ENCODE results near the gene IFNA1. TPM values are rescaled to one million over a fixed set of nuclear protein-coding genes. Genes with fewer than 3 reads are reported as not detected.
A peak's percentile ranks its signal among the peaks of the same experiment; 100 is the strongest.

The IFNA1 gene
- polyA plus RNA-seq, result not detected

DNA sequence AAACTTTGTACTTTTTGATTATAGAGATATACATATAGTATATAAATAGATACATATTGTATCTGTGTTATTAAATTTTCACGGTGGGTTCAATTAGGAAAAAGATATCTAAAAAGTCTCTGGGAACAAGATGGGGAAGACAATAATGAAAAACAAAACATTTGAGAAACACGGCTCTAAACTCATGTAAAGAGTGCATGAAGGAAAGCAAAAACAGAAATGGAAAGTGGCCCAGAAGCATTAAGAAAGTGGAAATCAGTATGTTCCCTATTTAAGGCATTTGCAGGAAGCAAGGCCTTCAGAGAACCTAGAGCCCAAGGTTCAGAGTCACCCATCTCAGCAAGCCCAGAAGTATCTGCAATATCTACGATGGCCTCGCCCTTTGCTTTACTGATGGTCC is at the start of gene IFNA1:
Gene IFNA1, plus strand, starts transcription at position 301 of the 400 bp plus-strand sequence. Its CDS starts 69 bp downstream, at position 370.
- peaks cover 1 to 7% (median 7%) of the 10 kb centered on the region in 3 donors for H3K27me3 Mint-ChIP-seq (ENCODE audit: low read depth in 3 of 3)
- no peak within 1 kb of the TSS for H3K27ac Mint-ChIP-seq
- H3K9me3 Mint-ChIP-seq, result no peaks in the 10 kb centered on the region
- peaks cover 10% of the 10 kb centered on the region in 2 donors for H3K4me1 Mint-ChIP-seq
- no peak within 1 kb of the TSS for H3K4me3 Mint-ChIP-seq
- no peaks in the 10 kb centered on the region for H3K36me3 Mint-ChIP-seq
- no peak for DNase-seq

DNA sequence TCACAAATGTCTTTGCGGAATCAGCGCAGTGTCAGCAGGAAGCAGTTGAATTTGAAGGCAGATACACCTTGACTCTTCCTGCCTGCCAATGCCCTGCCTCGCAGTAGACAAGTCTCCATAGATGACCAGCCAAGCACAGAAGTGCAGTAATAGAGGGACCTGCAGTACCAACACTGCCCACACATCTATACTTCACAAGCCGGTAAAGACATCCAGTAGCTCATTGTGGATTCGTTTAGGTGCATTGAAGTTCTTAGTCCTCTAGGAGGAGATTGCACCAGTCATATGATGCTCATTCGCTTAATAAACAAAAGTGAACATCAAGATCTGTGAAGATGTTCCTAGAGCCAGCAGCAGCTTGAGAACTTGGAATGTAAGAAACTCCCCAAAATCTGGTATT is 48.0 kb upstream of the IFNA1 start:
- peaks cover 6 to 11% of the 10 kb centered on the region in 2 donors for H3K4me1 Mint-ChIP-seq
- no peak overlapping the region for H3K4me3 Mint-ChIP-seq
- no peak for DNase-seq
- H3K27me3 Mint-ChIP-seq (ENCODE audit: low read depth in 3 of 3), result peaks cover 4 to 32% (median 16%) of the 10 kb centered on the region in 3 donors
- H3K36me3 Mint-ChIP-seq, result peaks cover 0 to 3% (median 0%) of the 10 kb centered on the region in 3 donors
- H3K9me3 Mint-ChIP-seq, result peaks cover 0 to 1% (median 0%) of the 10 kb centered on the region in 6 donors
- no peak overlapping the region for H3K27ac Mint-ChIP-seq

DNA sequence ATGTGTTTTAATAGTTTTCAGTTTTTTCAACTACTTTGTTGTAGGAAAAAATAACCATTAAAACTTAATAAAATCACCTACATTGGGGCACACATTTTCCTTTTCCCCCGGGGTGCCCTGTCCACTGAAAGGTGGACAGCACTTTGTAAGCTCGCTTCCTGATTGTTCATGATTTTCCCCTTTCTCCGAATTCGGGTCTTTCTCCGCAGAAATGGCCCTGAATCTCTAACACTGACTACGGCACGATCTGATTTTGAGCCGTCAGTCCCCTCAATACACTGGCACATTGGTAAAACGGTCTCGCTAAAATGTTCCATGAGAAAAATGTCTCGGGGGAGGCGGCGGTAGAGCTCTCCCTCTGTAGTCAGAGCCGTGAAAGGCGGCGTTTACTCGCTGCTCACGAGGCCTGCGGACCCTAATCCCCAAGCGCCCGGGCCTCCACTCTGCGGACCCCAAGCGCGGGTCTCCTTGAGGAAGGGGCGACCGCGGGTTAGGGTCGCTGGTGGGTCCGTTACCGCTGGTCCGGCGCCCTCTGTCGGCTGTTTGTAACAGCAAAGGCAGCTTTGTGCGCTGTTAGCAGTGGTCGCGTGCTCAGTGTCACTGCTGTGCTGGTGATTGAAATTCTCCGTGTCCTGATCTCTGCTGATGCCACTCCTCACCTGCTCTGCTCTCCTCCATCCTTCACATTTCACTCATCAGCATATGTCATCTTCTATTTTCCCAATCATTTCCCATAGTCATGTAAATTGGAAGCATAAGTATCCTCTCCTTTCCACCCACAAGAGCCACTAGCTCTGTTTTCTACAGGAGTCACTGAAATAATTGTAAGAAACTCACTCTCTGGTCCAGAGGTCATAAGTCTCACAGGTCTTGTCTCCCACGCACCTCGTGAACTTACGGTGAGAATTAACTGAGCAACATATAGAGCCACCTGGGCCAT is 44.2 kb upstream of the IFNA1 start:
- Mint-ChIP-seq H3K4me1 (peaks cover 6 to 11% of the 10 kb centered on the region in 2 donors), H3K9me3 (peaks cover 0 to 1% (median 0%) of the 10 kb centered on the region in 6 donors), H3K27me3 (ENCODE audit: low read depth in 3 of 3) (peaks cover 3 to 11% (median 11%) of the 10 kb centered on the region in 3 donors), H3K36me3 (no peaks in the 10 kb centered on the region), H3K27ac (no peak overlapping the region), H3K4me3 (peak overlapping the region; percentile 65 to 79 (median 70))
- DNase-seq, result peak; percentile 40 to 48 (median 44)

DNA sequence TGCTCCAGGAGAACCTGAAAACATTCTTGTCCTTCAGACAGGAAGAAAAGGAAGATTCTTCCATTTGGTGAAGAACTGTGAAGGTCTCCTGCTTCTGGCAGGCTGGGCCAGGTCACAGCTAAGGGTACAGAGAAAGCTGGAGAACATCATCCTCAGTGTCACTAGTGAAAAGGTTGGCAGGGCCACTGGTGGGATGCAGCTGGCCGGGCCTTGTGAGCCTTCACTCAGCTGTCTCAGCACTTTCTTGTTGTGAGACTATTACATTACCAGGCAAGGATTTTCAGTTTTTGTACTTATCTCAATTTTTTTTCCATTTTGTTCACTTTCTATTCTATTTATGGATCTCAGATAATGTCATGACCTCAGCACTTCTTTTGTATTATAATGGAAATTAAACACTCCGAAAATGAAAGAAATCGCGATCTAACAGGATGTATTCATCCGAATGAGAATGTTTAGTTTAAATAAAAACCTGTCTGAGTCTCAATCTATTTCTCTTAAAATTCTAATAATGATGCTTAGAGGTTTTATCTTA is 41.2 kb upstream of the IFNA1 start:
- H3K4me1 Mint-ChIP-seq, result peaks cover 8 to 11% of the 10 kb centered on the region in 2 donors
- no peak overlapping the region for H3K27ac Mint-ChIP-seq
- H3K9me3 Mint-ChIP-seq, result no peaks in the 10 kb centered on the region
- peaks cover 3 to 10% (median 5%) of the 10 kb centered on the region in 3 donors for H3K27me3 Mint-ChIP-seq (ENCODE audit: low read depth in 3 of 3)
- no peaks in the 10 kb centered on the region for H3K36me3 Mint-ChIP-seq
- H3K4me3 Mint-ChIP-seq, result no peak overlapping the region
- no peak for DNase-seq

DNA sequence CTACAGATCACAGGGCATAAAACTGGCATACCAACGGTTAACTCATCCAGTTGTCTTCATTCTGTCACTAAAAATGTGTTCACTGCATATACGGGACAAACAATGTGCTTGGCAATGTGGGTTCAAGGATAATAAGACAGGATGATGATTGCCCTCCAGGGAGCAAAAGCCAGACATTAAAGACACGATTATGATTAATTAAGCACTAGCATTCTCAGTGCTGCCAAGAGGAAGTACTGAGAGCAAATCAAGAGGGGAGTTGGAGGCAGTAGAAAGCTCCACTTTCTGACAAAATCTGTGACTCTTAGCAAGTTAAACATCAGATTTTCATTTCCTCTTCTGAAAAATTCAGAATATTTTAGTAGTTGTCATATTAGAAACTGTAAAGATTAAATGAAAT is 40.3 kb upstream of the IFNA1 start:
- Mint-ChIP-seq H3K27ac (no peak overlapping the region), H3K27me3 (ENCODE audit: low read depth in 3 of 3) (peaks cover 3 to 11% (median 5%) of the 10 kb centered on the region in 3 donors), H3K9me3 (no peaks in the 10 kb centered on the region), H3K4me1 (peaks cover 8 to 11% of the 10 kb centered on the region in 2 donors), H3K4me3 (no peak overlapping the region), H3K36me3 (no peaks in the 10 kb centered on the region)
- DNase-seq, result no peak

DNA sequence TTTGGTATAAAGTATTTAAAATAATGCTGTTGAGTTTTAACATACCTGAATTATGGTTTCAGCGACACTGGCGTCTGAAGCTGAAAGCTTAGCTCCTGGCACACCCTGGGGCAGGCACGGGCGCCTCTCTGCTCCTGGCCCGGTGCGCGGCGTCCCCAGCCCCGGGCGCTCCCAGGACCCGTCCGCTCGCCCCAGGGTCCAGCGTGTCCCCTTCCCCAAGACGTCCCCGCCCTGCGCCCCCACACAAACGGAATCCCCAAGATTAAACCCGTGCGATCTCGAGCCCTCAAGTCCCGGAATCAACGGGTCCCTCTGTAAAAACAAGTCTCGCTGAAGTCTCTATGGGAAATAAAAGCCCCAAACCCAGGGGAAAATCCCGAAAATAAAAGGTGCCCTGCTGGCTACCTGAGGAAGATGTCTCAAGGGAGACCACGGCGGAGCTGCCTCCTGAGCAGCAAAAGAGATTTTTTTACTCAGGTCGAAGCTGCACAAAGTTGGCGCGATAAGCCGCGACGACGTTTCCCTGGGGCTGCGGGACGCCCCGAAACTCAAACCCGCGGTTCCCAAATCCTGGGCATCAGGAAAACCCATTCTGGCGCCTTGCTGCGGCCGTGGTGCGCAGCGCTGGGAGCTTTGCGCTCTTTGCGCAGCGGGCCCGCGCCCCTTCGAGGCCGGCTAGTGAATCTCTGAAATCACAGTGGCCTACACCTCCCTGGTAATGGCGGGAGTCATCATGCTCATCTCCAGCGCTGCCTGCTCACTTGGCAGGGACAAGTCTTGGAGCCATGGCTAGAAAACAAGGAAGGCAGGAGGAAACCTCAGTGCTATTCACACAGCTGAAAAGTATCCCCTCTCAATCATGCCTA is 37.6 kb upstream of the IFNA1 start:
- H3K36me3 Mint-ChIP-seq, result no peaks in the 10 kb centered on the region
- peaks cover 0 to 2% of the 10 kb centered on the region in 2 donors for H3K4me1 Mint-ChIP-seq
- H3K27me3 Mint-ChIP-seq (ENCODE audit: low read depth in 3 of 3), result peaks cover 4 to 5% (median 5%) of the 10 kb centered on the region in 3 donors
- no peak for DNase-seq
- no peak overlapping the region for H3K4me3 Mint-ChIP-seq
- H3K9me3 Mint-ChIP-seq, result no peaks in the 10 kb centered on the region
- no peak overlapping the region for H3K27ac Mint-ChIP-seq

DNA sequence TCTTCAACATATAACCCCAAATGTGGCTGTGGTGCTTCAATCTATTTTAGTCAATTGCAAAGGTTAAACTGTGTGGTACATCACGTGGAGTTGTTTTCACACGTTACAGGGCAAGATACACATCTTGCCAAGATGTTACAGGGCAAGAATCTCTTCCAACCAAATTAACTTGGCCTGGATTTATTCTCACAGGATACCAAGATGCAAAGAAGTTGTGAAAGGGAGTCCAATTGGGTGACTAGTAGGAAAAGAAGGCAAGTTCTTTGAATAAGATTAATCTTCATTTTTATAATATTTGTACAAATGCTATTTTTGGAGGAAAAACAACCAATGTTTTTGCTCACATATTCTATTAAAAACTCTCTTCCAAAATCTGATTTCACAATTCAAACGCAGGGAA is 36.1 kb upstream of the IFNA1 start:
- Mint-ChIP-seq H3K27ac (no peak overlapping the region), H3K27me3 (ENCODE audit: low read depth in 3 of 3) (peaks cover 2 to 4% (median 2%) of the 10 kb centered on the region in 3 donors), H3K4me3 (no peak overlapping the region), H3K4me1 (peaks cover 0 to 2% of the 10 kb centered on the region in 2 donors), H3K9me3 (no peaks in the 10 kb centered on the region), H3K36me3 (no peaks in the 10 kb centered on the region)
- DNase-seq, result no peak

DNA sequence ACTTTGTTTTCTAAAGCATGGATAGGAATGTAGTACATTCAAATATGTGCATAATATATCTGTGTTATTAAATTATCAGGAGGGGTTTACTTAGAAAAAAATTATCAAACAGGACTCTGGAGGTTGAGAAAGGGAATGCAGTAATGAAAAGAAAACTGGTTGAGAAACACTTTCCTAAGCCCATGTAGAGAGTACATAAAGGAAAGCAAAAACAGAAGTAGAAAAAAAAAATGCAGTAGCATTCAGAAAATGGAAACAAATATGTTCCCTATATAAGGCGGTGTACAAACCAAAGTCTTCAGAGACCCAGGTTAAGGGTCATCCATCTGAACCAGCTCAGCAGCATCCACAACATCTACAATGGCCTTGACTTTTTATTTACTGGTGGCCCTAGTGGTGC is 31.4 kb upstream of the IFNA1 start, which contains the start of gene IFNA8:
Gene IFNA8, plus strand, starts transcription at position 301 of the 400 bp plus-strand sequence. Its CDS starts 60 bp downstream, at position 361.
- H3K4me1 Mint-ChIP-seq, result no peaks in the 10 kb centered on the region

DNA sequence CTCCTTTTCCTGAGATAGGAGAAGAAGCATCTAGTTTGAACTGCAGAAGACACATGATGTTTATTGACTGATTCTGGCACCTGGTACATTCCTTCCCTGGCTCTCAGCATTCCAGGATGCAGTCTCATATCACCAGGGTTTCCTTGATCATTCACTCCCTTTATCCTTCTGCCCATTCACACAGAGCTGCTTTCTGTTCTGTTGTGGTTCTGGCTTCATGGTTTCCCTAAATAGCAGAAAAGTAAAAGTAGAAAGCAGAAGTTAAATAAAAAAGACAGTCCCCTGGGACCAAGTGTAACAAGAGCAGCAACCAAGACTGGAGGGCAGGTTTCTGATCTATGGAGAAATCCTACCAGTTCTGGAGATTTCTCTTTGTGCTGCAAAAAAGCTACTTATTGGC is 28.1 kb upstream of the IFNA1 start:
- no peaks in the 10 kb centered on the region for H3K9me3 Mint-ChIP-seq
- H3K4me1 Mint-ChIP-seq, result no peaks in the 10 kb centered on the region
- H3K27me3 Mint-ChIP-seq (ENCODE audit: low read depth in 3 of 3), result peaks cover 0 to 3% (median 2%) of the 10 kb centered on the region in 3 donors
- no peak overlapping the region for H3K4me3 Mint-ChIP-seq
- no peaks in the 10 kb centered on the region for H3K36me3 Mint-ChIP-seq
- no peak overlapping the region for H3K27ac Mint-ChIP-seq
- DNase-seq, result no peak

More for the DNA sequence above, 31.4 kb upstream of the IFNA1 start, which contains the start of gene IFNA8:
- Mint-ChIP-seq H3K4me3 (no peak within 1 kb of the TSS), H3K27ac (no peak within 1 kb of the TSS), H3K36me3 (no peaks in the 10 kb centered on the region), H3K27me3 (ENCODE audit: low read depth in 3 of 3) (peaks cover 0 to 6% (median 2%) of the 10 kb centered on the region in 3 donors), H3K9me3 (no peaks in the 10 kb centered on the region)
- DNase-seq, result no peak

DNA sequence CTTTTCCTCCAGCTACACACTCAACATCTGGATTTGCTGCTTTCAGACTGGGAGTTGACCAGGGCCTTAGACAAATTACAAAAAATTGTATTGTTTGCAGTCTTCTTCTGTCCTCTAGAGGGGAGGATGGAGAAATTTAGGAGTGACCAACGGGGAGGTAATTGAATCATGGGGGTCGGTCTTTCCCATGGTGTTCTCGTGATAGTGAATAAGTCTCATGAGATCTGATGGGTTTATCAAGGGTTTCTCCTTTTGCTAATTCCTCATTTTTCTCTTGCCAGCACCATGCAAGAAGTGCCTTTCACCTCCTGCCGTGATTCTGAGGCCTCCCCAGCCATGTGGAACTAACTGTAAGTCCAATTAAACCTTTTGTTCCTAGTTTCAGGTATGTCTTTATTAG is 27.1 kb upstream of the IFNA1 start:
- no peak overlapping the region for H3K27ac Mint-ChIP-seq
- no peaks in the 10 kb centered on the region for H3K9me3 Mint-ChIP-seq
- no peak for DNase-seq
- no peaks in the 10 kb centered on the region for H3K36me3 Mint-ChIP-seq
- no peaks in the 10 kb centered on the region for H3K4me1 Mint-ChIP-seq
- H3K27me3 Mint-ChIP-seq (ENCODE audit: low read depth in 3 of 3), result peaks cover 0 to 3% (median 2%) of the 10 kb centered on the region in 3 donors
- no peak overlapping the region for H3K4me3 Mint-ChIP-seq

DNA sequence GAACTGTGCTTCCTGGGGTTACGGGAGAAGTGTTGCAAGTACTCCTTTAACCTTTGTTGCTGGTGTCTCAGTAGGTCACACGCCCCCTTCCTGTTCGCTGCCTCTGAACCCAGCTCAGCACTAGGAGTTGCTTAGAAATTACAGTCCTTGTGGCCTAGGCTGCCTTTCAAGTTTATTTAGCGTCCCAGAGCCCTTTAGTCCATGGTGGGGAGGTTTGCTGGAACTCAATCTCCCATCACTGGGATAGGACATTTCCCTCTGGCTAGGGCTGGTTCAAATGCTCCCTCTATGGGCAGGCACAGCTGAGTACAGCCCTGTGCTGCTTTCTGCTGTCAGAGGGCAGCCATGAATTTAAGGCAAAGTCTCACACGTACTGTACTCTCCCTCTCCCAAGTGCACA is 26.6 kb upstream of the IFNA1 start:
- Mint-ChIP-seq H3K9me3 (no peaks in the 10 kb centered on the region), H3K4me3 (no peak overlapping the region), H3K27me3 (ENCODE audit: low read depth in 3 of 3) (peaks cover 0 to 3% (median 2%) of the 10 kb centered on the region in 3 donors)

DNA sequence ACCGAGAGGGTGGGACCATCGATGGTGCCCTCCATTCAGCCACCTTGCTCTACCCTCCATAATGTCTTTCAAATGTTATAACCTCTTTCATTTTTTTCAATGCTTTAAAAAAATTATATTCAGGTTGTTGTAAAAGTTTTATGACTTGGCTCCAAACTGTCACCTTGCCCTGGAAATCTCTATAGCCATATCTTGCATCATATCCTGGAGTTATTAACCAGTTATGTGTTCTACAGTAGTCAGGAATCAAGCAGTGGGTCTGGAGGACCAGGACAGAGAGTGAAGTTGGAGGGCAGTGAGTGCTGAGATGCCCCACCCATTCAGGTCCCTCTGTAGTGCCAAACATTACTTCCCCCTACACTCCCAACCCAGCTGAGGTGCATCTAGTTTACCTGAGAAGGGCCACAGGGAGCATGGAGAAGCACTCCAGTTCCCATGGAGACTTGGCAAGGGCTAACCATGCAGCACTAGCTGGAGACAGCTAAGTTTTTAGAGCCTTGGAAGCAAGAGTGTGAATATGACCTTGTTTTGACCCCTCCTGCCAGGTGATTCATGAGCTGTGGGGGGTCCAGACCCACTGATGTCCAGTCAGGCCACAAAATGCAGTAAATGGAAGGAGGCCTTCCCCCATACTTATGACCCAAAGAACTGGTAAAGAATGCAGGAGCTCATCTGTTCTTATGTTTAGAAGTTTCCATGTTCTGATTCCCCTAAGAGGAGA is 25.9 kb upstream of the IFNA1 start:
- H3K27ac Mint-ChIP-seq, result no peak overlapping the region

More for the DNA sequence above, 26.6 kb upstream of the IFNA1 start:
- DNase-seq, result no peak
- Mint-ChIP-seq H3K36me3 (no peaks in the 10 kb centered on the region), H3K27ac (no peak overlapping the region), H3K4me1 (no peaks in the 10 kb centered on the region)

More for the DNA sequence above, 25.9 kb upstream of the IFNA1 start:
- H3K9me3 Mint-ChIP-seq, result no peaks in the 10 kb centered on the region
- H3K27me3 Mint-ChIP-seq (ENCODE audit: low read depth in 3 of 3), result peaks cover 0 to 3% (median 2%) of the 10 kb centered on the region in 3 donors
- DNase-seq, result no peak
- H3K4me1 Mint-ChIP-seq, result no peaks in the 10 kb centered on the region
- no peak overlapping the region for H3K4me3 Mint-ChIP-seq
- no peaks in the 10 kb centered on the region for H3K36me3 Mint-ChIP-seq
